Measurements from ENCODE around the gene GRIP2.

DNA sequence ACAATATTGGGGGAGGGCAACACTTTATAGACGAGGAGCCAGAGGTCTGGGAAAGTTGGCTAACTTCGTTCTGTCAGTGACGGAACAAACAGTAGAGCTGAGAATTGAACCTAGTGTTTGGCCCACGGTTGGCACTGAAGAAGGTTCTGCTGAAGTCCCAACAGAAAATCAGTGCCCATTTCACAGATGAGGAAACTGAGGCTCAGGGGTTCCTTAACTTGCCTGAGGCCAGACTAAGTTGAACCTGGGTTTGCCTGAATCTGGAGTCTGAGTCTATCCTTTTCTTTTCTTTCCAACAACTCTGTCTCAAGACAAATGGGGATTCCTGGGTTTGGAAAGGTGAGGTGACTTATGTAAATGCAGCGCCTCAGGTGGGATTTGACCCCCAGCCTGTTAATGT lies 82.7 kb downstream of the GRIP2 start:
- TF ChIP-seq, protein P1, sequence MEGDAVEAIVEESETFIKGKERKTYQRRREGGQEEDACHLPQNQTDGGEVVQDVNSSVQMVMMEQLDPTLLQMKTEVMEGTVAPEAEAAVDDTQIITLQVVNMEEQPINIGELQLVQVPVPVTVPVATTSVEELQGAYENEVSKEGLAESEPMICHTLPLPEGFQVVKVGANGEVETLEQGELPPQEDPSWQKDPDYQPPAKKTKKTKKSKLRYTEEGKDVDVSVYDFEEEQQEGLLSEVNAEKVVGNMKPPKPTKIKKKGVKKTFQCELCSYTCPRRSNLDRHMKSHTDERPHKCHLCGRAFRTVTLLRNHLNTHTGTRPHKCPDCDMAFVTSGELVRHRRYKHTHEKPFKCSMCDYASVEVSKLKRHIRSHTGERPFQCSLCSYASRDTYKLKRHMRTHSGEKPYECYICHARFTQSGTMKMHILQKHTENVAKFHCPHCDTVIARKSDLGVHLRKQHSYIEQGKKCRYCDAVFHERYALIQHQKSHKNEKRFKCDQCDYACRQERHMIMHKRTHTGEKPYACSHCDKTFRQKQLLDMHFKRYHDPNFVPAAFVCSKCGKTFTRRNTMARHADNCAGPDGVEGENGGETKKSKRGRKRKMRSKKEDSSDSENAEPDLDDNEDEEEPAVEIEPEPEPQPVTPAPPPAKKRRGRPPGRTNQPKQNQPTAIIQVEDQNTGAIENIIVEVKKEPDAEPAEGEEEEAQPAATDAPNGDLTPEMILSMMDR (conservative IDR thresholded peaks at IDR 0.05; ENCODE audit: low read depth, low read length), result no peak
- TF ChIP-seq RAD21 (IDR thresholded peaks at IDR 0.05; ENCODE audit: low read length) (no peak), POLR2A (IDR thresholded peaks at IDR 0.05; ENCODE audit: low read depth, low read length) (no peak)

All from IMR-90 (cell line).